Transverse colon (tissue), 4 donors: ENCODE data around the gene SEMA6B. TPM values are rescaled to one million over a fixed set of nuclear protein-coding genes. Genes with fewer than 3 reads are reported as not detected.
"Not testable (repeated sequence)": the region's sequence is repeated elsewhere in the genome, so short reads cannot be mapped to it uniquely, and the experiment has no call there.

Experiments
- DNase-seq: peaks from one replicate; pipeline ENCODE4 v3.0.0-alpha.2; 2019
- H3K27ac ChIP-seq, 4 donors: fragments of 200-600 bp; sonication (generic); 2 replicates each; pipeline ENCODE4 v1.5.1; 2016 to 2018; ENCODE audit warnings: inconsistent platforms in 4 of 4
- H3K27me3 ChIP-seq: fragments of 200-600 bp; sonication (generic); 2 replicates; pipeline ENCODE4 v1.5.1; 2017; ENCODE audit warnings: inconsistent platforms
- H3K36me3 ChIP-seq, 4 donors: fragments of 200-600 bp; sonication (generic); 2 replicates each; pipeline ENCODE4 v1.5.1; 2017 to 2019; ENCODE audit warnings: inconsistent platforms in 4 of 4
- H3K4me1 ChIP-seq, 4 donors: fragments of 200-600 bp; sonication (generic); 2 replicates each; pipeline ENCODE4 v1.5.1; 2017 to 2020; ENCODE audit warnings: inconsistent platforms in 4 of 4
- H3K4me3 ChIP-seq, 4 donors: fragments of 200-600 bp; sonication (generic); 1 replicate in 1 of 4; 2 replicates in 3 of 4; pipeline versions ENCODE4 v1.5.1 to v1.6.1; 2017 to 2019; ENCODE audit warnings: inconsistent platforms in 4 of 4
- H3K9me3 ChIP-seq, 2 donors: fragments of 200-600 bp; sonication (generic); 2 replicates each; pipeline ENCODE4 v1.5.1; 2017 to 2019; ENCODE audit warnings: inconsistent platforms in 2 of 2
- EP300 ChIP-seq: sonication (generic); formaldehyde crosslinking; IDR thresholded peaks from one replicate; pipeline ENCODE4 v1.6.1; 2017; ENCODE audit warnings: antibody characterized with exemption, low read depth
- POLR2A ChIP-seq: fragments of 450-650 bp; IDR thresholded peaks from one replicate; pipeline ENCODE4 v1.6.1; 2016; ENCODE audit warnings: antibody characterized with exemption, mild to moderate bottlenecking, moderate library complexity
- POLR2AphosphoS5 ChIP-seq, 3 donors: sonication (generic); formaldehyde crosslinking; IDR thresholded peaks; one replicate each; pipeline ENCODE4 v1.6.1; 2016; ENCODE audit warnings: antibody characterized with exemption in 3 of 3
- WGBS, 2 donors: methylation state at CpG; one replicate each; pipeline ENCODE4 v1.1.5; 2018; ENCODE audit warnings: low coverage in 1 of 2; 5-methylcytosine and 5-hydroxymethylcytosine counted together
- in situ Hi-C, 4 donors: fragments of 200-750 bp; cut with MboI; loops; one replicate each; pipeline versions ENCODE4 v1.15.0 to v1.15.1; 2017; ENCODE audit warnings: low sequenced_read_pairs in 3 of 4, low pct_ligation_motif_present in 1 of 4, low pct_unique_long_range_greater_than_20kb in 1 of 4
- intact Hi-C: fragments of 100-400 bp; cut with DNase I; formaldehyde crosslinking; loops from one replicate; pipeline ENCODE4 v1.15.1; 2023; ENCODE audit warnings: low total_unique reads
- total RNA-seq, 4 donors: library from RNA; depleted of rRNA; stranded (reverse); fragments of >200 nt; gene quantifications; one replicate each; pipeline ENCODE4 v1.1.0, GENCODE V29; 2016
- TF ChIP-seq, protein P1 (sequence below), 5 experiments: fragments of 200-600 bp in 3 of 5; fragments of 450-650 bp in 2 of 5; sonication (generic) in 3 of 5; IDR thresholded peaks; 1 replicate in 2 of 5; 2 replicates in 3 of 5; pipeline ENCODE4 v1.5.1; 2016 to 2017; ENCODE audit warnings: antibody characterized with exemption in 5 of 5, inconsistent platforms in 3 of 5, mild to moderate bottlenecking in 2 of 5, moderate library complexity in 1 of 5

Gene SEMA6B
- total RNA-seq, 4 donors from 2014 or later: 1.00 to 4.1 (median 1.7) TPM

DNA sequence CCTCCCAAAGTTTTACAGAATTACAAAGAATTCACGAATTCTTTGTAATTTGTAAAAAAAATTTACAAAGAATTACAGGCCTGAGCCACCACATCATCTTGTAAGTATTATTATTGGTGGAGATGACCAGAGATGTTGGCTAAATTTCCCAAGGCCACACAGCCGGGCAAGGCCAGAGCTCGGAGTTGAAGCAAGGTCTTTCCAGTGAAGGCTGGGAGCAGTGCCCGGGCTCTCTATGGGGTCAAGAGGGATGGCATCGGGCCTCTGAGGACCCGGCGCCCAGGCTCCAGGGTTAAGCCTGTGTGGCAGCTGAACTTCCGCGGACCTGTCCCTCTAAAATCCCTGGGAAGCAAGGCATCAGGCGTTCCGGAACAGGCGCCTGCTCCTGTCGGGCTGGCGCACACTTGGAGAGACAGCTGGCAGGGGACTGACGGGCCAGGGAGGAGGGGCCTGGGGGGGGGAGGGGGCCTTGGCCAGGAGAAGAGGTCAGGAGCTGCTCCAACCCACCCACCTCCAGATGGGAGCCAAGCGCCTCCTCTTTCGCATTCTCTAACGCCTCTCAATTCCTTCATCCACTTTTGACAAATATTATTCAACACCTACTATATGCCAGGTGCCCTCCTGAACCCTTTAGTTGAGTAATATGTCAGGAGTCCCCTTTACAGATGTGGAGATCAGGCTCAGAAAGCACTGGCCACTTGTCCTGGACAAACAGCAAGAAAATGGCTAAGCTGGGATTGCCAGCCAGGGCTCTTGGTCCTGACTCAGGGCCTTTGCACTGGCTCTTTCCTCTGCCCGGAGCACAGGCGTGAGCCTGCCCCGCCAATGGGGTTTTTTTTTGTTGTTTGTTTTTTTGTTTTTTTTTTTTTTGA, 36.8 kb upstream of the SEMA6B start:
- WGBS, 2 donors: 46 to 49% methylated on average over 6 to 21 of the region's 21 CpGs
- intact Hi-C loops: loop anchor here (10.0 kb wide), 1 partner anchor 161 kb away; no protein-coding TSS in a partner anchor
- in situ Hi-C loops: no loop called here
- TF ChIP-seq, protein P1, sequence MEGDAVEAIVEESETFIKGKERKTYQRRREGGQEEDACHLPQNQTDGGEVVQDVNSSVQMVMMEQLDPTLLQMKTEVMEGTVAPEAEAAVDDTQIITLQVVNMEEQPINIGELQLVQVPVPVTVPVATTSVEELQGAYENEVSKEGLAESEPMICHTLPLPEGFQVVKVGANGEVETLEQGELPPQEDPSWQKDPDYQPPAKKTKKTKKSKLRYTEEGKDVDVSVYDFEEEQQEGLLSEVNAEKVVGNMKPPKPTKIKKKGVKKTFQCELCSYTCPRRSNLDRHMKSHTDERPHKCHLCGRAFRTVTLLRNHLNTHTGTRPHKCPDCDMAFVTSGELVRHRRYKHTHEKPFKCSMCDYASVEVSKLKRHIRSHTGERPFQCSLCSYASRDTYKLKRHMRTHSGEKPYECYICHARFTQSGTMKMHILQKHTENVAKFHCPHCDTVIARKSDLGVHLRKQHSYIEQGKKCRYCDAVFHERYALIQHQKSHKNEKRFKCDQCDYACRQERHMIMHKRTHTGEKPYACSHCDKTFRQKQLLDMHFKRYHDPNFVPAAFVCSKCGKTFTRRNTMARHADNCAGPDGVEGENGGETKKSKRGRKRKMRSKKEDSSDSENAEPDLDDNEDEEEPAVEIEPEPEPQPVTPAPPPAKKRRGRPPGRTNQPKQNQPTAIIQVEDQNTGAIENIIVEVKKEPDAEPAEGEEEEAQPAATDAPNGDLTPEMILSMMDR (IDR thresholded peaks at IDR 0.05): no peak
- no peak for TF ChIP-seq POLR2A
- TF ChIP-seq EP300: no peak
- TF ChIP-seq POLR2AphosphoS5 (IDR thresholded peaks at IDR 0.05): no peak
- Histone ChIP-seq H3K36me3 (no peaks in the 10 kb centered on the region), H3K4me1 (peaks cover 0 to 7% (median 6%) of the 10 kb centered on the region in 4 donors), H3K27me3 (peaks cover 86% of the 10 kb centered on the region), H3K27ac (no peak overlapping the region), H3K4me3 (no peak overlapping the region), H3K9me3 (no peaks in the 10 kb centered on the region)
- no peak for DNase-seq

DNA sequence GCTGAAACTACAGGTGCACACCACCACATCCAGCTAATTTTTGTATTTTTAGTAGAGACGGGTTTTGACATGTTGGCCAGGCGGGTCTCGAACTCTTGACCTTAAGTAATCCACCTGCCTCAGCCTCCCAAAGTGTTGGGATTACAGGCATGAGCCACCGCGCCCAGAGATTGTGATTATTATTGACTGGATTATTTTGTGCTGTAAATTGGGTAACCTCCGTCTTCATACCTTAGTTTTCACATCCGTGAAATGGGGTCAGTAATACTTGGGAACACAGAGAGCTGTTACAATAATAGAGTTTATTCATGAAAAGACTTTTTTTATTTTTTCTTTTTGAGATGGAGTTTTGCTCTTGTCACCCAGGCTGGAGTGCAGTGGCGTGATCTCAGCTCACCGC, 35.7 kb upstream of the SEMA6B start:
- H3K36me3 ChIP-seq, in situ Hi-C loops, H3K4me3 ChIP-seq, H3K9me3 ChIP-seq, DNase-seq, H3K27ac ChIP-seq, H3K4me1 ChIP-seq: not testable (repeated sequence)
- WGBS, 2 donors: 86 to 91% methylated on average over 5 to 9 of the region's 9 CpGs
- intact Hi-C loops: loop anchor here (10.0 kb wide), 1 partner anchor 160 kb away; no protein-coding TSS in a partner anchor
- peaks cover 87% of the 10 kb centered on the region for H3K27me3 ChIP-seq

DNA sequence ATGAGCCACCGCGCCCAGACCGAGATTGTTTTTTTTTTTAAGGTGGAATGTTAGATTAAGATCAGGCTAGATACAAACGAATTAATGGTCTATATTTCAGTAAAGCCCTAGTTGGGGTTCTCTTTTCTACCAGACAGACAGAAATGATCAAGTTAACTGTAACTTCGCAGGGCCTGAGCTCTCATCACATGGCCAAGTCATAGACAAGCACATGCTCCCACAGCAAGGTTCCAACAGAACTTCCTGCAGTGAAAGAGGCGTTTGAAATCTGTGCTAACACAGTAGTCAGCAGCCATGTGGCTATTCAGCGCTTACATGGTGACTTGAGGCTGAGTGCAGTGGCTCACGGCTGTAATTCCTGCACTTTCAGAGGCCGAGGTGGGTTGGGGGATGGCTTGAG, 34.7 kb upstream of the SEMA6B start:
- 45 to 48% methylated on average over 5 to 9 of the region's 9 CpGs for WGBS, 2 donors
- TF ChIP-seq POLR2A (no peak), EP300 (no peak), POLR2AphosphoS5 (IDR thresholded peaks at IDR 0.05) (no peak)
- TF ChIP-seq, protein P1 (IDR thresholded peaks at IDR 0.05): no peak
- peaks cover 87% of the 10 kb centered on the region for H3K27me3 ChIP-seq
- H3K4me3 ChIP-seq: no peak overlapping the region
- no peak for DNase-seq
- H3K4me1 ChIP-seq: peaks cover 0 to 7% (median 6%) of the 10 kb centered on the region in 4 donors
- H3K27ac ChIP-seq: no peak overlapping the region
- no peaks in the 10 kb centered on the region for H3K36me3 ChIP-seq
- in situ Hi-C loops (no loop called here), intact Hi-C loops (loop anchor here (10.0 kb wide), 1 partner anchor 159 kb away; no protein-coding TSS in a partner anchor)
- no peaks in the 10 kb centered on the region for H3K9me3 ChIP-seq

DNA sequence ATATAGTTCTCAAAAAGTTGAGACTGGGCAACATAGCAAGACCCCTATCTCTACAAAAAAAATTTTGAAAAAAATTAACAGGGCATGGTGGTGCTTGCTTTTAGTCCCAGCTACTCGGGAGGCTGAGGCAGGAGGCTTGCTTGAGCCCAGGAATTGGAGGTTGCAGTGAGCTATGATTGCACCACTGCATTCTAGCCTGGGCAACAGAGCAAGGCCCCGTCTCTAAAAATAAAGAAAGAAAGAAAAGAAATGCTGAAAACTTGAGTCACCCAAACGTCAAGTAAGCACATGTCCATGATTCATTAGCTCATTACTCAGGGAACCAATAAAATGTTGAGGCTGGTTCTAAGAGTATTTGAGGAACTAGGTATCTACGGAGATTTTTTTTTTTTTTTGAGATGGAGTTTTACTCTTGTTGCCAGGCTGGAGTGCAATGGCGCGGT, 33.9 kb upstream of the SEMA6B start:
- H3K9me3 ChIP-seq: no peaks in the 10 kb centered on the region
- WGBS, 2 donors: 48 to 55% methylated on average over 6 of the region's 6 CpGs
- H3K27ac ChIP-seq: no peak overlapping the region
- peaks cover 79% of the 10 kb centered on the region for H3K27me3 ChIP-seq
- no peak overlapping the region for H3K4me3 ChIP-seq
- TF ChIP-seq POLR2AphosphoS5 (IDR thresholded peaks at IDR 0.05): no peak
- TF ChIP-seq POLR2A: no peak
- TF ChIP-seq EP300: no peak
- TF ChIP-seq, protein P1 (IDR thresholded peaks at IDR 0.05): no peak
- intact Hi-C loops: loop anchor here (10.0 kb wide), 1 partner anchor 159 kb away; no protein-coding TSS in a partner anchor
- DNase-seq: no peak
- H3K4me1 ChIP-seq: peaks cover 0 to 4% (median 4%) of the 10 kb centered on the region in 4 donors
- H3K36me3 ChIP-seq: no peaks in the 10 kb centered on the region
- in situ Hi-C loops: no loop called here
